NCI-H460 (cell line): ENCODE results near the gene DCLK2. TPM values are rescaled to one million over a fixed set of nuclear protein-coding genes. Genes with fewer than 3 reads are reported as not detected.

Experiments
- DNase-seq: peaks from one replicate; pipeline ENCODE4 v3.0.0-alpha.2; 2016; ENCODE audit warnings: low read depth; ENCODE audit errors: extremely low read depth
- total RNA-seq: library from RNA; depleted of rRNA; stranded (reverse); fragments of >200 nt; shearing (Covaris generic); gene quantifications from 2 replicates; pipeline ENCODE4 v1.2.3, GENCODE V29; 2014

The DCLK2 gene
- total RNA-seq, 1 experiment from 2014 or later: 12.8 TPM

DNA sequence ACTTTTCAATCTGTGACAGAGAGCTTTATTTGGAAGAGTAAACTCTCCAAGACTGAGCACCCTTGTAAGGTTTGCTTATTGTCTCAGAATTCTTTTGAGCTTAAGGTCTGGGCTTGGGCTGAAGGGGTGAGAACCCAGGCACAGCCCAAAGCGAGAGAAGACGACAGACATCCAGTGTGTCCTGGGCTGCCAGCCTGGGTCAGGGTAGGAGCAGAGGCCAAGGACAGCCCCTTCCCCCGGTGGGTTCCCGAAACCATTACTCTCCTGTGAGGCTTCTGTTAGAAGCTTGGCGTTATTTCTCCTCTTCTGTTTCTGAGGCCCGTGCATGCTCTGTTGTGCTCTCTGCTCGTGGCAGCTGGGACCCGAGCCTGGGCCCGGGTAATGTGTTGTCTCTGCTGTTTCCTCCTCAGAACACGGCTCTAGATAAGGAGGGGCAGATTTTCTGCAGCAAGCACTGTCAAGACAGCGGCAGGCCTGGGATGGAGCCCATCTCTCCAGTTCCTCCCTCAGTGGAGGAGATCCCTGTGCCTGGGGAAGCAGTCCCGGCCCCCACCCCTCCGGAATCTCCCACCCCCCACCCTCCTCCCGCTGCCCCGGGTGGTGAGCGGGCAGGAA is 177.5 kb downstream of the DCLK2 start:
- DNase-seq: no peak

DNA sequence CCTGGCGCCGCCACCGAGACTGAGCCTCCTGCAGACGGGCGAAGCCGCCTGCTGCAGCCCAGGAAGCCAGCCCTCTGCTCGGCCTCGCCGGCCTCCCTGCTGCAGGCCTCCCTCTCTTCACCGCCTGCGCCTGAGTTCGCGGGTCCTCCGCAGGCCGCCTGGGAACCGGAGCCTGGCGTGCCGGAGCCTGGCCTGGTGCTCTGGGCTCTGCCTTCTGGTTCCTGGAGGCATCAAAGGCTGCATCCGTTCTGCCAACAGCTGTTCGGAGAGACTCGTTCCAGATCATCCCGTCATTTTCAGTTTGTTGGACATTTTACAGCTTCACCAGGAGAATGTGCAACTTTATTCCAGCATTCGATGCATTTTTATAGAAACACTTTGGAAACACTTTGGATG is 178.0 kb downstream of the DCLK2 start:
- DNase-seq: no peak

DNA sequence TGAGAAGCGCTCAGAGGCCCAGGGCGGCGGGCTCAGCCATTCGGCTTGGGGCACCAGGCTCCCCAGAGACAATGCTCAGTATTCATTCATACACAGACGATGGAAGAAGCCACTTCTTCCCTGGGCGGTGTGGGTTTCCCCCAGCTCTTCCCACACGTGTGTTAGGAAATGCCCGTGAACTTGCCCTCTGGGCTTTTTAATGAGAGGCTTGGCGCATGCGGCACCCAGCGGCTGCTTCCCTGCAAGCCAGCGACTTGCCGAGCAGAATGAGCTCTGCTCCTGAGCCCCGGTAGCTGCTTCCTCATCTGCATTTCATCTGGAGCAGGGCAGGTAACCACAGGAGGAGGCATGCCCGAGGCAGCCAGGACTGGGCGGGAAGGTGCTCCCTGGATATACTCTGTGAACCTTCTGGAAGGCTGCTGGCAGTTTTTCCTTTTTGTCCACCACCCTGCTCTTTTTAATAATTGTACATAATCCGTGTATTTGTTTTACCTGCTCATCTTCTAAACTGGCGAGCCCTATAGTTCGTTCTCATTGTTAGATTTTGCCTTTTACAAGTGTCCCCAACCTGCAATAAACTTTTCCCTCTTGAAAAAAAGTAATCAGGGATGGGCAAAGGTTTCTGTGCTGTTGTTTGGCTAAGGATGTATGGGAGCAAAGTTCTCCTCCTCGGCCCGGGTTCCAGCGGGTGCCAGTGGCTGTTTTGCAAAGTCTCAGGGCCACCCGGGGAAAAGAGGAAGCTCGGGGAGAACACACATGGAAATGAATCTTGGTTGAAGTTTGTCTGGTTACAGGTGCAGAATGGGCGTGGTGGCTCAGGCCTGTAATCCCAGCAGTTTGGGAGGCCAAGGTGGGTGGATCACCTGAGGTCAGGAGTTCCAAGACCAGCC is 178.8 kb downstream of the DCLK2 start:
- DNase-seq: no peak

DNA sequence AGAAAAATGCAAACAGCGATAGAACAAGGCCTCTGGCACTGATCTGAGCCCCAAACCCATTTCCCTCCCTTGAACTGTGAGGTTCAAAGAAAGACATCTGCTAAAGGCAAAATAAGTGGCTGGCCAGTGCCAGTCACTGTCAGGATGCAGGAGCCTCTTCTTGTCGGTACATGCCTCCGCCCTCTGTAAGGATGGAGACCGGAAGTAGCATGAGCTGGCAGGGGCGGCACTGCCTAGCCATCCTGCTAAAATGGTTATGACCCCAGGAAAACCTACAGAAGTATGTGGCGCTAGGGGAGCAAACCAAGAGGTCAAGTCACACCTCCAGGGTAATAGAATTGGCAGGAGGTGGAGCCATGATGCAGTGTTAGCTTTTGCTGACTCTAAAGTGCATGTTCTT is 180.3 kb downstream of the DCLK2 start:
- DNase-seq: no peak

DNA sequence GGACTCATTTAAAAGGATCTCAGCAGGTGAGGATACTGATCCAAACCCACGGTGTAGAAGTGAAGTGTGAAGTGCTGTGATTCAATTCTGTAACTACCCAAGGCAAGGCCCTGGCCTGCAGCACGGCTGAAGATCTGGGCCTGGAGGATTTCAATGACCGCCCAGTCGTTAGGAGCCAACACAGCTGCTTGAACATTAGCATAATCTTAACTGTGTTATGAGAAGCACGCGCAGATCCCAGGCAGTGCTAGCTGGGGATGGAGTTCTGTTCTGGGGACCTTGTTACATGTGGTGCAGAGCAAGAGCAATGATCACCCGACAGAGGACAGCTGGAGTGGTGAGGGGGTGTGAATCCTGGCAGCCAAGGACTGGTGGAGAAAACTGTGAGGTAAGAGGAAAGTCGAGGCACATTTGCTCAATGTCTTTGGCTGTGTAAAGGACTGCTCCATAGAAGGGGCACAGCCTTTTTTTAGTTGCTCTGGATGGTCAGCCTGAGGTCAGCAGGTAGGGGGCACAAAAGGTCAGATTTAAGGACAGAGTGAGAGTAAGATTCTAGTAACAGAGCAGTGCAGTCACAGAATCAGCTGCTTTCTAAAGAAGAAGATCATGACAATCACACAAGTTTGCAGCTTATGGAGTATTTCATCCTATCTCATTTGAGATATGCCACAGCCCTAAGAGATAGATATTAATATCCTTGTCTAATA is 181.8 kb downstream of the DCLK2 start:
- no peak for DNase-seq

DNA sequence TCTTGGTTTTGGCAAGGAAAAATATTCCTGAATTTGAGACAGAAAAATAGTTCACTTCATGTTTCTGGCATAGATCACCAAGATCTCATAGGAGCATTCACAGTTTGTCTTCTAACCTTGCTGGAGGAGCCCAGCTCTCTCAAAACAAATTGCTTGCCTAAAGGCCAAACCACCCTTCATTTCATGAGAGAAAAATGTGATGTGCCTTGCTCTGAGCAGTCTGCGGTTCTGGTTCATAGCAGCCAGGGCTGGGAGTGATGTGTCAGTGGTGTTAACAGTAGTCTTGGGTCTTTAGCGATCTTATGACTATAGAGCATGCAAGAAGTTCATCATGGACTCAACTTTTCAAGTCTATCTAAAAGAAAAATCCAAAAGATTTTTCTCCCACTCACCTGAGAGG is 183.3 kb downstream of the DCLK2 start:
- DNase-seq: no peak

DNA sequence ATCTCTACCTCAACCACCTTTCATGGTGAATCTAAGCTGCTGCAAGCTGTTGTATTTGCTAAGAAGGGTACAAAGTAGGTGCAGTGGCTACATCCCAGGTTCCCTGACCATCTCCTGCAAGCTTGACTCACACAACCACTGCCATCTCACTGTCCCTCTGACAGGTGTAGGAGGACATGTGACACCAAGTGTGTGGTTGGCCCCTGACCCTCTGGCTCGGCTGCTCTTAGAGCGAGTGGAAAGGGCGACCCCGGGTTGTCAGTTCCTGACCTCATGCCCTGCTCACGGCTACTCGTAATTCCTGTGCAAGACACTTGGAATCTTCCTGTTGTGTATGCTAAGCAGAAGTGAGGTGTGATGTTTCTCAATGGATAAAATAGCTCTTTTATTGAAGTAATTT is 184.4 kb downstream of the DCLK2 start:
- no peak for DNase-seq

DNA sequence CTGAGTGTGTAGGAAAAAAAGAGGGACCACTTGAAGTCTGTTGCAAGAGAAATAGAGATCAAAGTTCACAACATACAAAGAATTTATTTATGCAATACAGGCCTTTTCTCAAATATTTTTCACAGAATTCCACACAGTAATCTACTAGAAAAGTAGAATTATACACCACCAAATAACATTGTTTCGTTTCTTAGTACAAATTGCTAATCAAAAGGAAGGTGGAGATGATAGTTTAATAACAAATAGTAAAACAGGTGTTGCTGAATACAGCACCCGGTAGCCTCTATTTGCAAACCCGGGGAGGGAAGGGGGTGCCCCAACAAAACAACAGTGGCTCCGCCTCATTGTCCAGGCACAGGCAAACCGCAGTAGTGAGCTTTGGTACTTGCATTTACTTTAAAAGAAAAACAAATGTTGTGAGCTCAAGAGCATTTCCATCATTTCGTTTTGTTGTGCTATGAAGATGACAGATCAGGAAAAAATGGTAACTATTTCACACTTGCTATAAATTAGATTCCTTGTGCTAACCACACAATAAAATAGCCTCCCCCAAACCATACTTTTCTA is 186.4 kb downstream of the DCLK2 start:
- DNase-seq: no peak

DNA sequence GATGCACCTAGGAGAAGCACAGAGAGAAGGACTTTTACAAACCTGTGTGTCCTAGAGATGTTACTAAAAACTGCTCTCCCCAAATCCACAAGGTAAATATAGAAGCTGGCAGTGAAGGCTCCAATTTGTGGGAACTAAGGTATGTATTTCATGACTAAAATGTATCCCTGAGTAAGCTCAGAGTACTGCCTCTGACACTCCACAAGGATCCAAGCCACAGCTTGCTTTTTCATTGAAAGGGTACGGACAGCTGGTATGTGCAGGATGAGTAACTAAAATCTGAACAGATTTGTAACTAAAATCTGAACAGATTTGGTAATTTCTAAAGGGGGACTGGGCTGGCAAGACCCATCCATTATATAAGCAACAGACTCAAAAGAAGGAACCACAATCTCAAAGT is 187.6 kb downstream of the DCLK2 start:
- DNase-seq: no peak

DNA sequence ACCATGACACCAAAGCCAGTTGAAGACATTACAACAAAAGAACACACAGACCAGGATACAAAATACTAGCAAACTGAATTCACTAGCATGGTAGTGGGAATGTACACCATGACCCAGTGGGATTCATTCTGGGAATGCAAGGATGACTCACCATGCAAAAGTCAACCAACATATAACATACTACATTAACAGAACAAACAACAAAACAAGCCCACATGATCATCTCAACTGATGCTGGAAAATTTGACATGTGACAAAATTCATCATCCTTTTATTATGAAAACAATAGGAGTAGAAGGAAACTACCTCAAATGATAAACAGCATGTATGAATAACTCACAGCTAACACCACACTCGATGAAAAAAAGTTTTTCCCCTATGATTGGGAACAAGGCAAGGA is 190.2 kb downstream of the DCLK2 start:
- no peak for DNase-seq

DNA sequence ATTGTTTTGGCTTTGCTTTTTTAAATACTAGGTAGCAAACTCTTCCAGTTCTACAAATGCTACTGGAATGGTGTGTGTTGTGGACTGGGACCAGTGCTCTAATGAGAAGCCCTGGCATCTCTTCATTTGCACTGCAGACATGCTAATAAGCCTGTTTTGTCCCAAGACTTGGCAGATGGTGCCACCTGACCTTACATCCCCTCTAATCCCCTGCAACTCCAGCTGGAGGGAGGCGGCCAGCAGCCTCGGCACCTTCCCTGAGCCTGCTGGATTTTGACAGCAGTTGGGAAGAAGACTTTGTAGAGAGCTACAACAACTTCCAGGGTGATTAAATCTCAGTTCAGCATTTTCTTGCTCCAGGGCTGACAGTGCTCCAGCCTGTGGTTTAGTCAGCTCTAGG is 200.0 kb downstream of the DCLK2 start:
- DNase-seq: no peak

DNA sequence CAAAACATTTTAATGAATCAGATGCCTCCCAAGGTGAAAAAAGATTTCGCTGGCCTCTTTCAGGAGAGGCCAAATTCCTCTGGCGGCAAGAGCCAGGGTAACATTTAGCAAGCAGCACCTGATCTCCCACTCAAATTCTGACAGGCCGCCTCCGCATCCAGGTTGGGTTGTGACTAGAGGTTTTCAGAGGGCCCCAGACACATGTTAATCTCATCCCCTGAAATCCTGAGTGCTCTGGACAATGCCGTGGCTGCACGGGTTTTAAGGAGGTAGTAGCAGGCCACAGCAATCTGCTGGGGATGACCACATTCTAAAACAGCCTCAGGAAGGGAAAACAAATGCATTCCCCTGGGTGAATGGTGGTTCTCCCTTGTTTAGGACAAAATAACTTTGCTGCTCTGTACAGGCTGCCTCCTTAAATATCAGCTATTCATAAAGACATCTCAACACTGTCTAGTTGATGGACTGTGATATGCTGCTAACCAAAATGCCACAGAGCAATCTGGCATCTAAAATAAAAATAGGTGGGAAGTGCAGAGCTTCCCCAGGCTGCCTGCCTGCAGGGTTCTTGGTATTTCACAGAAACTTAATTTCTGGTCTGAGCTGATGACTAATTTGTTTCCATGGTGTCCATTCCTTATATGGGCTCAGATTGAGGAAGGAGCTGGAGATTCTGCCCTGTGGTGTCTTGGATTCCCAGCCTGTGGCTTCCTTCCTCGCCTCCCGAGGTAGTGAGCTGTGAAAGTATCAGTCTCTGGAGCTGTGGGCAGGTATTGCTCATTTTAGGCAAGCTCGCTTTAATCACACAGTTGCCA is 202.0 kb downstream of the DCLK2 start:
- no peak for DNase-seq

DNA sequence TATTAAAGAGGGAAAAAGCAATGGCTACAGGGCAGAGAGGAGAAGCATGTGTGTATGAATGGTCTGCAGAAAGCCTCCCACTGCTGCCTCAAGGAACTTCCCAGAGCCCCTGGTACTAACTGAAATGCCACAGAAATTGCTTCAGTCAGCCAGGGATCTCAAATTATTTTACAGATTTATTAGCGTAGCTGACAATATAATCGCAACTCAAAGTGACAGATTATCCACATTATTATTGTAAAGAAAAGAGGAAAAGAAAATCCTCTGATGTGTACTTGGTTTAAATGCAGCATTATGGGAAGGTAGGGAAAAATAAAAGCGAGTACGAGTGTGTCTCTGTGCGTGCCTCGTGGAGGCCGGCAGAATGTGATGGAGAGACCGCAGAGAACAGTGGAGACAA is 202.7 kb downstream of the DCLK2 start:
- DNase-seq: no peak

DNA sequence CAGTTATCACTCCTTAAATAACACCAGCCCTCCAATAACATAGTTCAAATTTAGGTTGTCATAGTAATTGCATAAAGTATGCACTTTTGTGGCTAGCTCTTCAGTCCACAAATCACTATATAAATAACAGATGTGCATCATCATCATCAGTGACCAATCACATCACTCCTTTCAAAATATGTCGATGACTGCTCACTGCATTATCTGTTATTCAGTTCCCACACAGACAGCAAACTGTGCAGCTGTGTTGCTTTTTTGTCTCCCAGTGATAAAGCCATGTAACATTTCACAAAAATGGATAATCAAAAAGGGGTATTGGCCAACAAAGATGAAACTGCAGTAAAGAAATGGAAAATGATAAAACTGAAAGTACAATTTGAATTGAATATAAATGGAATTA is 205.4 kb downstream of the DCLK2 start:
- no peak for DNase-seq

DNA sequence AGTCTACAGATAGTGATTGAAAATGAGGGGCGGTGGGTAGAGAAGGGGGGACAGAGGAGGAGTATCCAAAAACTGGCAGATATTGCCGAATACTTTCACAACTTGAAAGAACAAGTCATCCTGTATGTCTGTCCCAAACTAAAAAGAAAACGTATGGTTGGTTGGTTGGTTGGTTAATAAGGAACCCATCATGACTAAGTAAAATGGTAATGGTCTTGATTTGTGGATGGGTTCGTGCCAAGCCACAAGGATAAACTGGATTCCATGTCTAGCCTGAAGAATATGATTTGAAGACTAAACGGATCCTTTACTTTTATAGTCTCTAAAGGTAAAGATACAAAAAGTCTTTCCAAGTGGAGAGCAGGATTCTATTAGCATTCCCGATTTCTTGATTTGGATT is 208.4 kb downstream of the DCLK2 start:
- no peak for DNase-seq

DNA sequence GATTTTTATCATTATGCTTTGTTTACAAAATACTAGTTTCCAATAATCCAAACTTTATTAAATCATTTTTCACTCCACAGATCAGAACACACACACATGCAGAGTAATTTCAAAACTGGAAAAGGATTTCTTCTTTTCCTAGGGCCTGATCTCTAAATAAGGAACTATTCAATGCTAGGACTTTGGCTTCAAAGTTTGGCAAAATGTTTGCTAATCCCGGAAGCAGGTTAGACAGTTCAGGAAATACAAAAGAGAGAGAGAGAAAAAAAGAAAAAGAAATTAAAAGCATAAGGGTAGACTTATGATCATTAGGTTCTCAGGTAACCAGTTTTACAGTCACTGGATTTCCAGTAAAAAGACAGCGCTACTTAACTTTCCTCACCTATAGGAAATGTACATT is 211.0 kb downstream of the DCLK2 start:
- DNase-seq: no peak

DNA sequence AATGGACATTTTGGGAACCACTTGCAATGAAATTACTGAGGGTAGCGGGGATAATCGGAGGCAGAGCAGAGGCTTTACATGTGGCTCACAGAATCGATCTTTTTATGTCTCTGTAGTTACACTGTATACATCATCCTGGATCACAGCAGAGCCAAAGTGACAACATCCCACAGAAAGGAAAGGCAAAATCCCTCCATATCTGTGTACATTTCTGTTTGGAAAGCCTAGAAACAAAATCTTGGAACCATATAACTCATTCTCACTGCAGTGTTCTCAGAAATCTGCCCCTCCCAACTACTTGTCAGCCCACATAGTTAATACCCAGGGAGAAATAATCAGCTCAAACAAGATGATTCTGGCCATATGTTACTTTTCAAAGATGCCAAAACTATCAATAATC is 211.6 kb downstream of the DCLK2 start:
- DNase-seq: no peak

DNA sequence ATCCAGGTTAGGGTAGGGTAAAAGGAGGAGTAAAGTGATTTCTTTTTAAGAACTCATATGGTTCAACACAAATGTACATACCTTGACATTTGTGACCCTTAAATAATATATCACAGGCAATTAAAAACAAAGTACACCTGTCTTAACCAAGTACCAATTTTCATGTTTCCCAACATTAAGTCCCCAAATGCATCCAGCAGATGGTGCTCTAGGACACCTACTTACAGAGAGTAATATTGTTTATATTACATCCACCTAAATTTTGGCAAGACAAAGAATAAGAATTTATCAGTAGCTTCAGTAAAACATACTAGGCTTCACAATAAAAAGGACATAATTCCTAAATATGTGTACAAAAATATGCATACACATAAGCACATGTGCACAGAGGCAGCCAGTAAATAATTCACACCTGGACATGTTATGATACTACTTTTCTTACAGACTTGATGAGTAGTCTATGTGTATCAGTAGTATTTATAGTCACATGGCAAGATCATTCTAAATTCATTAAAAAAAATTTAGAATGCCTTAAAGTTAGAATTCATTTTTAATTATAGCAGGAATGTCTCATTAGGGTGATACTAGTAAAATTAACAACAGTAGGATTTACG is 219.7 kb downstream of the DCLK2 start:
- DNase-seq: peak; percentile 40

DNA sequence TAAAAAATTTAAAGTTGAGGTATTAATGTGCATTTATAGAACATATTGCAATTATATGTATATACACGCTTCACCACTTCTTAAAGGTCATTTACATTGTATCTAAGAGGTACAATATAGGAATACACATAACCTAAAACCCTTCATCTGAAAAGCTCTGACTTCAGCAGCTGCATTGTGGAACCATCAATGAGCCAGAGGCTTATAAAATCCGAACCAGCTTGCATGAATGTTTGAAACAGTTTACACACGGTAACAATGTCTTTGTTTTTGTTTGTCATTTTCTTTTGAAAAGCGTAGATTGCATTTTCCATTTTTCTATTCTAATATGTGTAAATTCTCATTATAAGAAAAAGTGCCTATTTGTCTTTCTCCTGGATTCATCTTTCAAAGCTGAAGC is 221.6 kb downstream of the DCLK2 start:
- no peak for DNase-seq

DNA sequence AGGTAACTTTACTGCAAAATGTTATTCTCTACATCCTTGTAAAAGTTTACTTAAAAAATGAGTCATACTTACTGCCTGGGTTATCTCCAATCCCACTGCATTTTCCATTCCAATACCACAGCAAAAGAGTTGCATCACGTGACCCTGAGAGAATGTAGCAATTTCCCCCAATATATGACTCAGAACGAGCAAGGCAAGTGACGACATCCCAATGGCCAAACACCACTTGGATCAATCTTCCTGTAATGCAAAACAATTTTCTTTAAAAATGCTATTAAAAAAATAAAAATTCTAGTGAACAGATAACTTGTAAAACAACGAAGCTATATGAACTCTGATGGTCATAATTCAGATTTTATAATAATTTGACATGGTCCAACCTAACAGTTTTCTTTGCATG is 224.3 kb downstream of the DCLK2 start:
- DNase-seq: peak; percentile 47
